GM19025 (cell line): ENCODE measurements around the gene CHPT1.
"Not testable (repeated sequence)": the region's sequence is repeated elsewhere in the genome, so short reads cannot be mapped to it uniquely, and the experiment has no call there.

Experiments used
- ATAC-seq: cut with Tn5 transposase; IDR thresholded peaks from one replicate; pipeline ENCODE4 v1.9.1; 2021; ENCODE audit warnings: mild to moderate bottlenecking, low read depth, moderate library complexity; ENCODE audit not compliant: unreplicated experiment

Gene CHPT1

GRCh38 chr12:101681627-101682026, 15.8 kb upstream of the CHPT1 start:
- not testable (repeated sequence) for ATAC-seq

GRCh38 chr12:101685092-101685491, 12.3 kb upstream of the CHPT1 start:
- no peak for ATAC-seq

GRCh38 chr12:101686176-101686575, 11.3 kb upstream of the CHPT1 start:
- no peak for ATAC-seq

GRCh38 chr12:101690544-101691098, 6.8 kb upstream of the CHPT1 start:
- ATAC-seq = no peak

- no peak for ATAC-seq
Observed at GRCh38 chr12:101691503-101692096, 5.8 kb upstream of the CHPT1 start.

- ATAC-seq = no peak
Observed at GRCh38 chr12:101694297-101694848, 3.1 kb upstream of the CHPT1 start.

GRCh38 chr12:101694986-101695385, 2.5 kb upstream of the CHPT1 start:
- ATAC-seq = no peak

GRCh38 chr12:101695706-101696105, 1.7 kb upstream of the CHPT1 start:
- no peak for ATAC-seq

GRCh38 chr12:101696251-101697196, 916 bp upstream of the CHPT1 start:
- ATAC-seq = peak; percentile 32

- ATAC-seq = peak; percentile 16
Observed at GRCh38 chr12:101697930-101698799, 725 bp downstream of the CHPT1 start.

- ATAC-seq = no peak
Observed at GRCh38 chr12:101698800-101699347, 1.4 kb downstream of the CHPT1 start.

- no peak for ATAC-seq
Observed at GRCh38 chr12:101700299-101700820, 2.9 kb downstream of the CHPT1 start.

GRCh38 chr12:101703487-101703886, 6.0 kb downstream of the CHPT1 start:
- ATAC-seq = no peak

- no peak for ATAC-seq
Observed at GRCh38 chr12:101706403-101706802, 9.0 kb downstream of the CHPT1 start.

GRCh38 chr12:101707131-101707782, 9.8 kb downstream of the CHPT1 start:
- no peak for ATAC-seq

GRCh38 chr12:101710288-101710687, 12.8 kb downstream of the CHPT1 start:
- no peak for ATAC-seq

- no peak for ATAC-seq
Observed at GRCh38 chr12:101713059-101713682, 15.7 kb downstream of the CHPT1 start.

- no peak for ATAC-seq
Observed at GRCh38 chr12:101713930-101714329, 16.5 kb downstream of the CHPT1 start.
